Mesothelial cell of epicardium (in vitro differentiated cells): Measurements from ENCODE around the gene UCHL5. TPM values are rescaled to one million over a fixed set of nuclear protein-coding genes. Genes with fewer than 3 reads are reported as not detected.

Experiments
- DNase-seq, 2 experiments: peaks; one replicate each; pipeline ENCODE4 v3.0.0; 2021; ENCODE audit warnings: low spot score in 2 of 2; ENCODE audit not compliant: unreplicated experiment in 2 of 2
- H3K27ac Mint-ChIP-seq: 2 replicates; pipeline ENCODE4 v1.8.0; 2021; ENCODE audit warnings: mixed read lengths
- H3K27me3 Mint-ChIP-seq: 2 replicates; pipeline ENCODE4 v1.8.0; 2021; ENCODE audit warnings: low read depth, mixed read lengths
- H3K36me3 Mint-ChIP-seq: 2 replicates; pipeline ENCODE4 v1.8.0; 2021; ENCODE audit warnings: mixed read lengths
- H3K4me1 Mint-ChIP-seq: 2 replicates; pipeline ENCODE4 v1.8.0; 2021; ENCODE audit warnings: mixed read lengths
- H3K4me3 Mint-ChIP-seq: 2 replicates; pipeline ENCODE4 v1.8.0; 2021; ENCODE audit warnings: mild to moderate bottlenecking, moderate library complexity, mixed read lengths
- H3K9me3 Mint-ChIP-seq: 2 replicates; pipeline ENCODE4 v1.8.0; 2021; ENCODE audit warnings: mixed read lengths
- CTCF ChIP-seq: fragments of 200-600 bp; sonication (generic); IDR thresholded peaks from one replicate; pipeline ENCODE4 v1.5.0; 2021; ENCODE audit warnings: antibody characterized with exemption; ENCODE audit not compliant: unreplicated experiment
- total RNA-seq: library from RNA; stranded (reverse); gene quantifications from 3 replicates; pipeline ENCODE4 v1.2.1, GENCODE V29; 2021

UCHL5 gene
- total RNA-seq, 1 donor from 2014 or later: 29.7 TPM

GRCh38 chr1:192967211-192967877, 91.8 kb downstream of the UCHL5 start:
- no peak for TF ChIP-seq CTCF
- no peaks in the 10 kb centered on the region for H3K4me1 Mint-ChIP-seq
- H3K9me3 Mint-ChIP-seq: peaks cover 17% of the 10 kb centered on the region
- no peak overlapping the region for H3K27ac Mint-ChIP-seq
- no peak for DNase-seq
- peaks cover 2% of the 10 kb centered on the region for H3K36me3 Mint-ChIP-seq
- H3K4me3 Mint-ChIP-seq: no peak overlapping the region
- no peaks in the 10 kb centered on the region for H3K27me3 Mint-ChIP-seq

GRCh38 chr1:192966073-192966472, 93.1 kb downstream of the UCHL5 start:
- DNase-seq: no peak
- H3K4me1 Mint-ChIP-seq: peaks cover 2% of the 10 kb centered on the region
- H3K36me3 Mint-ChIP-seq: peaks cover 2% of the 10 kb centered on the region
- no peak overlapping the region for H3K4me3 Mint-ChIP-seq
- no peaks in the 10 kb centered on the region for H3K27me3 Mint-ChIP-seq
- no peak for TF ChIP-seq CTCF
- peaks cover 20% of the 10 kb centered on the region for H3K9me3 Mint-ChIP-seq
- H3K27ac Mint-ChIP-seq: no peak overlapping the region

- Mint-ChIP-seq H3K27ac (no peak overlapping the region), H3K27me3 (no peaks in the 10 kb centered on the region), H3K4me3 (no peak overlapping the region), H3K9me3 (peaks cover 20% of the 10 kb centered on the region), H3K36me3 (peaks cover 2% of the 10 kb centered on the region), H3K4me1 (peaks cover 6% of the 10 kb centered on the region)
- no peak for TF ChIP-seq CTCF
- no peak for DNase-seq
These were observed 96.3 kb downstream of the UCHL5 start for GRCh38 chr1:192962901-192963300.

Other genes with a start within 250 kb of the UCHL5 start
- 103 to 107 TPM (median 104 TPM) in 3 replicates for gene RO60, start 252 bp upstream of the UCHL5 start, total RNA-seq
- gene GLRX2, start 46.1 kb upstream of the UCHL5 start, total RNA-seq: 8.9 to 10.4 TPM (median 10.3 TPM) in 3 replicates
- gene CDC73, start 62.7 kb upstream of the UCHL5 start, total RNA-seq: 67.3 to 71.1 TPM (median 70.2 TPM) in 3 replicates
- 5.4 to 5.8 TPM (median 5.7 TPM) in 3 replicates for gene B3GALT2, start 127.3 kb upstream of the UCHL5 start, total RNA-seq